Measurements from ENCODE around the gene TMEM151B. TPM values are rescaled to one million over a fixed set of nuclear protein-coding genes. Genes with fewer than 3 reads are reported as not detected.

The TMEM151B gene
- total RNA-seq, 4 donors from 2014 or later = 0.27 to 0.57 TPM; not detected in 2

- TF ChIP-seq CTCF (IDR thresholded peaks at IDR 0.05) (no peak), POLR2A (IDR thresholded peaks at IDR 0.05) (no peak)
- Histone ChIP-seq H3K4me1 (peaks cover 0 to 12% (median 3%) of the 10 kb centered on the region in 4 donors), H3K27me3 (peaks cover 0 to 13% of the 10 kb centered on the region in 2 donors), H3K36me3 (no peaks in the 10 kb centered on the region), H3K27ac (no peak overlapping the region), H3K9me3 (no peaks in the 10 kb centered on the region), H3K4me3 (no peak overlapping the region)
- DNase-seq = no peak
Measured at GRCh38 chr6:44278774-44279697, 8.8 kb downstream of the TMEM151B start.

- Histone ChIP-seq H3K27ac (no peak overlapping the region), H3K4me1 (no peaks in the 10 kb centered on the region), H3K36me3 (no peaks in the 10 kb centered on the region), H3K27me3 (no peaks in the 10 kb centered on the region), H3K4me3 (no peak overlapping the region), H3K9me3 (no peaks in the 10 kb centered on the region)
- no peak for DNase-seq
- TF ChIP-seq POLR2A (IDR thresholded peaks at IDR 0.05) (no peak), CTCF (IDR thresholded peaks at IDR 0.05) (no peak)
Measured at GRCh38 chr6:44284121-44284520, 13.9 kb downstream of the TMEM151B start.

- H3K27me3 ChIP-seq = no peaks in the 10 kb centered on the region
- H3K4me3 ChIP-seq = no peak overlapping the region
- TF ChIP-seq CTCF (IDR thresholded peaks at IDR 0.05) (no peak), POLR2A (IDR thresholded peaks at IDR 0.05) (no peak)
- H3K4me1 ChIP-seq = no peaks in the 10 kb centered on the region
- H3K36me3 ChIP-seq = no peaks in the 10 kb centered on the region
- DNase-seq = no peak
- H3K9me3 ChIP-seq = no peaks in the 10 kb centered on the region
- H3K27ac ChIP-seq = no peak overlapping the region
Measured at GRCh38 chr6:44284867-44285266, 14.6 kb downstream of the TMEM151B start.

DNA sequence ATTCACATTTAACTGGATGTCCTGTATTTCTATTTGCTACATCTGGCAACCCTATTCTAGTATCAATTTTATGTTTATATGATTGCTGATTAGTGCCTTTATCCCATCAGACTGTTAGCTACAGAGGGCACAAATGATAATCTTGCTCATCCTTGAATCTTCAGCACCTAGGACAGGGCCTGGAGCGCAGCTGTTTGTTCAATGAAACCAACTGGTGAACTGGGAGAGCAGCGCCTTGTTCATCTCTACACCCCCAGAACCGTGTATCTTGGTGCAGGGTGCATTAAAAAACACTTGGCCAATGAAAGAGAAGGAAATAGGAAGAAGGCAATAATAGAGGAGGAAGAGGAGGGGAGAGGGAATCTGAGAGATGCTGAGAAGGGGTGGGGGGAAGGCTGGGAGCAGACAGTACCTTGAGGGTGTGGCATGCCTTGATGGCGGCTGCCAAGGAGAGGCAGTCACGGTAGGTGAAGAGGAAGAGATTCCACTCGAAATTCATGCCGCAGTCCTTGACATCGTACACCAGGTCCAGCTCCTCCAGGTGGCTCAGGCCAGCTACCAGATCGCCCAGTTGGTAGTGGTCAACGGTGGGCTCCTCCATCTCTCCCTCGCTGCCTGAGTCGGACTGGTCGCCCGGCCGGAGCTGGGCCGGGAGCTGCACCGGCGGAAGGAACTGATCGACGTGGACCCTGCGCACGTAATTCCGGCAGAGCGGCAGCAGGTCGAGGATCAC, 15.5 kb downstream of the TMEM151B start:
- Histone ChIP-seq H3K4me3 (no peak overlapping the region), H3K4me1 (no peaks in the 10 kb centered on the region), H3K9me3 (no peaks in the 10 kb centered on the region), H3K36me3 (no peaks in the 10 kb centered on the region), H3K27me3 (no peaks in the 10 kb centered on the region), H3K27ac (no peak overlapping the region)
- no peak for TF ChIP-seq CTCF (IDR thresholded peaks at IDR 0.05)
- no peak for TF ChIP-seq POLR2A (IDR thresholded peaks at IDR 0.05)
- no peak for DNase-seq

DNA sequence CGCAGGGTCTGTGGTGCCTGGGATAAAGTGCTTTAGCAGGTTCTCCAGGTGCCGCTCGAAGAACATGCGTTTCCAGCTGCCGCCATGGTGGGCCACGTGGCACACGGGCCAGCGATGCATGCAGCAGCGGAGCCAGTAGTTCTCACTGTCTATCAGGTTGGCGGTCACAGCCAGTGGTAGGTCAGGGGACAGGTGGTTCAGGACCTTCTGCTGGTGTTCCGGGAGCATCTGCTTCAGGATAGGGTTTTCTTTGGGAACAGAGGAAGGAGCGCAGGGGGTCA, 16.0 kb downstream of the TMEM151B start:
- H3K4me3 ChIP-seq = no peak overlapping the region
- no peaks in the 10 kb centered on the region for H3K27me3 ChIP-seq
- TF ChIP-seq POLR2A (IDR thresholded peaks at IDR 0.05) (no peak), CTCF (IDR thresholded peaks at IDR 0.05) (no peak)
- no peak for DNase-seq
- no peaks in the 10 kb centered on the region for H3K4me1 ChIP-seq
- no peak overlapping the region for H3K27ac ChIP-seq
- H3K36me3 ChIP-seq = no peaks in the 10 kb centered on the region
- no peaks in the 10 kb centered on the region for H3K9me3 ChIP-seq
